T-helper 1 cell treated with Interleukin-12 subunit alpha and Interleukin-12 subunit beta and Interleukin-4 antibody, amounts not matched to agents 30 μg/mL and 1 μg/mL, for 36 hours (primary cell): ENCODE results near the gene LUC7L.
"Not testable (repeated sequence)": the region's sequence is repeated elsewhere in the genome, so short reads cannot be mapped to it uniquely, and the experiment has no call there.

Experiments
- H3K27ac Mint-ChIP-seq: one replicate; pipeline ENCODE4 v1.8.0; 2021; ENCODE audit warnings: mild to moderate bottlenecking, mixed read lengths
- H3K27me3 Mint-ChIP-seq: one replicate; pipeline ENCODE4 v1.8.0; 2021; ENCODE audit warnings: low read depth, mixed read lengths
- H3K36me3 Mint-ChIP-seq: one replicate; pipeline ENCODE4 v1.8.0; 2021; ENCODE audit warnings: low read depth, mixed read lengths
- H3K4me1 Mint-ChIP-seq: one replicate; pipeline ENCODE4 v1.8.0; 2021; ENCODE audit warnings: low read depth, mixed read lengths
- H3K4me3 Mint-ChIP-seq: one replicate; pipeline ENCODE4 v1.8.0; 2021; ENCODE audit warnings: mild to moderate bottlenecking, moderate library complexity, mixed read lengths
- H3K9me3 Mint-ChIP-seq: one replicate; pipeline ENCODE4 v1.8.0; 2021; ENCODE audit warnings: mixed read lengths

The LUC7L gene

GRCh38 chr16:162271-162991 lies 66.8 kb downstream of the LUC7L start:
- Mint-ChIP-seq H3K36me3 (no peaks in the 10 kb centered on the region), H3K9me3 (no peaks in the 10 kb centered on the region), H3K27me3 (peaks cover 54% of the 10 kb centered on the region), H3K4me3 (no peak overlapping the region), H3K4me1 (peaks cover 2% of the 10 kb centered on the region), H3K27ac (no peak overlapping the region)

GRCh38 chr16:160691-161190 lies 68.5 kb downstream of the LUC7L start:
- no peaks in the 10 kb centered on the region for H3K4me1 Mint-ChIP-seq
- H3K9me3 Mint-ChIP-seq, result no peaks in the 10 kb centered on the region
- no peak overlapping the region for H3K4me3 Mint-ChIP-seq
- peaks cover 47% of the 10 kb centered on the region for H3K27me3 Mint-ChIP-seq
- H3K36me3 Mint-ChIP-seq, result no peaks in the 10 kb centered on the region
- H3K27ac Mint-ChIP-seq, result no peak overlapping the region

GRCh38 chr16:160242-160641 lies 69.0 kb downstream of the LUC7L start:
- not testable (repeated sequence) for H3K4me3 Mint-ChIP-seq, H3K36me3 Mint-ChIP-seq, H3K9me3 Mint-ChIP-seq, H3K4me1 Mint-ChIP-seq, H3K27ac Mint-ChIP-seq
- peaks cover 46% of the 10 kb centered on the region for H3K27me3 Mint-ChIP-seq

- H3K36me3 Mint-ChIP-seq, result peaks cover 1% of the 10 kb centered on the region
- no peak overlapping the region for H3K4me3 Mint-ChIP-seq
- no peak overlapping the region for H3K27ac Mint-ChIP-seq
- H3K4me1 Mint-ChIP-seq, result peaks cover 5% of the 10 kb centered on the region
- no peaks in the 10 kb centered on the region for H3K9me3 Mint-ChIP-seq
- H3K27me3 Mint-ChIP-seq, result peaks cover 49% of the 10 kb centered on the region
Measured at GRCh38 chr16:159136-159849, 70.0 kb downstream of the LUC7L start.

GRCh38 chr16:155031-155398 lies 74.2 kb downstream of the LUC7L start:
- no peaks in the 10 kb centered on the region for H3K9me3 Mint-ChIP-seq
- H3K27me3 Mint-ChIP-seq, result peaks cover 48% of the 10 kb centered on the region
- H3K36me3 Mint-ChIP-seq, result peaks cover 1% of the 10 kb centered on the region
- peaks cover 5% of the 10 kb centered on the region for H3K4me1 Mint-ChIP-seq
- peak overlapping the region; percentile 24 for H3K27ac Mint-ChIP-seq
- peak overlapping the region; percentile 44 for H3K4me3 Mint-ChIP-seq

GRCh38 chr16:154217-155030 lies 74.8 kb downstream of the LUC7L start:
- peak overlapping the region; percentile 44 for H3K4me3 Mint-ChIP-seq
- peak overlapping the region; percentile 24 for H3K27ac Mint-ChIP-seq
- no peaks in the 10 kb centered on the region for H3K9me3 Mint-ChIP-seq
- H3K27me3 Mint-ChIP-seq, result peaks cover 52% of the 10 kb centered on the region
- H3K4me1 Mint-ChIP-seq, result peaks cover 5% of the 10 kb centered on the region
- H3K36me3 Mint-ChIP-seq, result peaks cover 1% of the 10 kb centered on the region

- H3K9me3 Mint-ChIP-seq, H3K27ac Mint-ChIP-seq, H3K36me3 Mint-ChIP-seq, H3K4me1 Mint-ChIP-seq, H3K4me3 Mint-ChIP-seq: not testable (repeated sequence)
- peaks cover 54% of the 10 kb centered on the region for H3K27me3 Mint-ChIP-seq
Measured at GRCh38 chr16:153550-154216, 75.6 kb downstream of the LUC7L start.

- peaks cover 55% of the 10 kb centered on the region for H3K27me3 Mint-ChIP-seq
Measured at GRCh38 chr16:153129-153521, 76.1 kb downstream of the LUC7L start.

GRCh38 chr16:152141-153128 lies 76.8 kb downstream of the LUC7L start, which contains the start of gene HBZ:
TSS of gene HBZ (plus strand) at chr16:152644. CDS start at chr16:152910, 266 bp downstream.
- Mint-ChIP-seq H3K4me1 (peaks cover 5% of the 10 kb centered on the region), H3K27ac (no peak within 1 kb of the TSS), H3K36me3 (peaks cover 1% of the 10 kb centered on the region), H3K9me3 (no peaks in the 10 kb centered on the region), H3K4me3 (no peak within 1 kb of the TSS), H3K27me3 (peaks cover 53% of the 10 kb centered on the region)

More at GRCh38 chr16:153129-153521, 76.1 kb downstream of the LUC7L start:
- H3K9me3 Mint-ChIP-seq, H3K4me3 Mint-ChIP-seq, H3K4me1 Mint-ChIP-seq, H3K36me3 Mint-ChIP-seq, H3K27ac Mint-ChIP-seq: not testable (repeated sequence)

- no peak overlapping the region for H3K27ac Mint-ChIP-seq
- H3K9me3 Mint-ChIP-seq, result no peaks in the 10 kb centered on the region
Measured at GRCh38 chr16:149024-149660, 80.1 kb downstream of the LUC7L start.

GRCh38 chr16:146646-147045 lies 82.6 kb downstream of the LUC7L start:
- peaks cover 36% of the 10 kb centered on the region for H3K27me3 Mint-ChIP-seq
- H3K4me1 Mint-ChIP-seq, result no peaks in the 10 kb centered on the region
- H3K36me3 Mint-ChIP-seq, result no peaks in the 10 kb centered on the region
- H3K9me3 Mint-ChIP-seq, result no peaks in the 10 kb centered on the region
- no peak overlapping the region for H3K27ac Mint-ChIP-seq
- H3K4me3 Mint-ChIP-seq, result no peak overlapping the region

More at GRCh38 chr16:149024-149660, 80.1 kb downstream of the LUC7L start:
- Mint-ChIP-seq H3K36me3 (no peaks in the 10 kb centered on the region), H3K27me3 (peaks cover 41% of the 10 kb centered on the region), H3K4me3 (no peak overlapping the region), H3K4me1 (no peaks in the 10 kb centered on the region)

- H3K9me3 Mint-ChIP-seq, result no peaks in the 10 kb centered on the region
- no peaks in the 10 kb centered on the region for H3K4me1 Mint-ChIP-seq
- no peak overlapping the region for H3K27ac Mint-ChIP-seq
- H3K27me3 Mint-ChIP-seq, result peaks cover 26% of the 10 kb centered on the region
- no peaks in the 10 kb centered on the region for H3K36me3 Mint-ChIP-seq
- no peak overlapping the region for H3K4me3 Mint-ChIP-seq
Measured at GRCh38 chr16:144797-145252, 84.4 kb downstream of the LUC7L start.

GRCh38 chr16:143456-143855 lies 85.8 kb downstream of the LUC7L start:
- H3K27me3 Mint-ChIP-seq, result peaks cover 12% of the 10 kb centered on the region
- H3K9me3 Mint-ChIP-seq, result no peaks in the 10 kb centered on the region
- no peaks in the 10 kb centered on the region for H3K36me3 Mint-ChIP-seq
- no peak overlapping the region for H3K4me3 Mint-ChIP-seq
- no peaks in the 10 kb centered on the region for H3K4me1 Mint-ChIP-seq
- H3K27ac Mint-ChIP-seq, result no peak overlapping the region
